ENCODE results near the gene SIX1.

DNA sequence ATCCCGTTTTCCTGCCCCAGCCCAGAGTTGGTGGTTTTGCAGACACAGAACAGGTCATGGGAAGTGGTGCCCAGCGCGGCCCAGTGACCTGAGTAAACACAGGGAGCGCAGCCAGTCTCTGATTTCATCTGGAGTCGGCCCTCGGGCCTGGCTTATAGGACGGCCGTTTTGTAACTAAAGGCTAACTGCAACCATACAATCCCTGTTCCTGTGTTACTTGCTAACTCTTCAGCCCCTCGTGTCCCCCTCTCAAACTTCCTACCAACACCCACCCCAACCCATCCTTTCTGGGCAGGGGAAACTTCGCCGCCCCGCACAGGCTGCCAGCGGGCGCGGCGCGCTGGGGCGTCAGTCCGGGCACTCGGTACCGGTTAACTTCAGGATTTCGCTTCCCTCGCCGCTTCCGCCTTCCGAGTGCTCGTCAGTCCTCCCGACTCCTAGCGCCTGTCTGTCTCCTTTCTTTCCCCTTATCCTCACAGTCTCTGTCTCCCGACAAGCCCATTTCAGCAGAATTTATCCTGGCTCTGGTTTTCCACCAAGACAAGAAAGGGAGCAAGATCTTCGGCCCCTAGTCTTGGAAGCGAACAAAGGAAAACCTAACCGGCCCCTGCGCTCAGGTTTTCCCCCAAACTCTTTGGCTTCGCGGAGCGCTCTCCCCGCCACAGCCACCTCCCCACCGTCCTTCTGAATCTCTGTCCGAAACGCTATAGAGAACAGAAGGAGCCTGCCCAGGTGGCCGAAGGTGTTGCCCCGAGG lies 2.0 kb downstream of the SIX1 start:
- TF ChIP-seq, protein P1, sequence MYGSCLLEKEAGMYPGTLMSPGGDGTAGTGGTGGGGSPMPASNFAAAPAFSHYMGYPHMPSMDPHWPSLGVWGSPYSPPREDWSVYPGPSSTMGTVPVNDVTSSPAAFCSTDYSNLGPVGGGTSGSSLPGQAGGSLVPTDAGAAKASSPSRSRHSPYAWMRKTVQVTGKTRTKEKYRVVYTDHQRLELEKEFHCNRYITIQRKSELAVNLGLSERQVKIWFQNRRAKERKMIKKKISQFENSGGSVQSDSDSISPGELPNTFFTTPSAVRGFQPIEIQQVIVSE (CRISPR knock-in tag; IDR thresholded peaks at IDR 0.05; ENCODE audit: borderline replicate concordance) = no peak
- TF ChIP-seq, protein P2, sequence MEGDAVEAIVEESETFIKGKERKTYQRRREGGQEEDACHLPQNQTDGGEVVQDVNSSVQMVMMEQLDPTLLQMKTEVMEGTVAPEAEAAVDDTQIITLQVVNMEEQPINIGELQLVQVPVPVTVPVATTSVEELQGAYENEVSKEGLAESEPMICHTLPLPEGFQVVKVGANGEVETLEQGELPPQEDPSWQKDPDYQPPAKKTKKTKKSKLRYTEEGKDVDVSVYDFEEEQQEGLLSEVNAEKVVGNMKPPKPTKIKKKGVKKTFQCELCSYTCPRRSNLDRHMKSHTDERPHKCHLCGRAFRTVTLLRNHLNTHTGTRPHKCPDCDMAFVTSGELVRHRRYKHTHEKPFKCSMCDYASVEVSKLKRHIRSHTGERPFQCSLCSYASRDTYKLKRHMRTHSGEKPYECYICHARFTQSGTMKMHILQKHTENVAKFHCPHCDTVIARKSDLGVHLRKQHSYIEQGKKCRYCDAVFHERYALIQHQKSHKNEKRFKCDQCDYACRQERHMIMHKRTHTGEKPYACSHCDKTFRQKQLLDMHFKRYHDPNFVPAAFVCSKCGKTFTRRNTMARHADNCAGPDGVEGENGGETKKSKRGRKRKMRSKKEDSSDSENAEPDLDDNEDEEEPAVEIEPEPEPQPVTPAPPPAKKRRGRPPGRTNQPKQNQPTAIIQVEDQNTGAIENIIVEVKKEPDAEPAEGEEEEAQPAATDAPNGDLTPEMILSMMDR (IDR thresholded peaks at IDR 0.05) = no peak
- TF ChIP-seq ZNF263 (CRISPR knock-in tag; IDR thresholded peaks at IDR 0.05; ENCODE audit: low read depth) = peak; percentile 83; the same call in 1 of the 2 replicates
- TF ChIP-seq JUN (CRISPR knock-in tag; IDR thresholded peaks at IDR 0.05) = no peak
- TF ChIP-seq NR1H2 (CRISPR knock-in tag; IDR thresholded peaks at IDR 0.05) = no peak
- TF ChIP-seq, protein P3, sequence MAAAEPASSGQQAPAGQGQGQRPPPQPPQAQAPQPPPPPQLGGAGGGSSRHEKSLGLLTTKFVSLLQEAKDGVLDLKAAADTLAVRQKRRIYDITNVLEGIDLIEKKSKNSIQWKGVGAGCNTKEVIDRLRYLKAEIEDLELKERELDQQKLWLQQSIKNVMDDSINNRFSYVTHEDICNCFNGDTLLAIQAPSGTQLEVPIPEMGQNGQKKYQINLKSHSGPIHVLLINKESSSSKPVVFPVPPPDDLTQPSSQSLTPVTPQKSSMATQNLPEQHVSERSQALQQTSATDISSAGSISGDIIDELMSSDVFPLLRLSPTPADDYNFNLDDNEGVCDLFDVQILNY (CRISPR knock-in tag; IDR thresholded peaks at IDR 0.05) = no peak
- TF ChIP-seq, protein P4, sequence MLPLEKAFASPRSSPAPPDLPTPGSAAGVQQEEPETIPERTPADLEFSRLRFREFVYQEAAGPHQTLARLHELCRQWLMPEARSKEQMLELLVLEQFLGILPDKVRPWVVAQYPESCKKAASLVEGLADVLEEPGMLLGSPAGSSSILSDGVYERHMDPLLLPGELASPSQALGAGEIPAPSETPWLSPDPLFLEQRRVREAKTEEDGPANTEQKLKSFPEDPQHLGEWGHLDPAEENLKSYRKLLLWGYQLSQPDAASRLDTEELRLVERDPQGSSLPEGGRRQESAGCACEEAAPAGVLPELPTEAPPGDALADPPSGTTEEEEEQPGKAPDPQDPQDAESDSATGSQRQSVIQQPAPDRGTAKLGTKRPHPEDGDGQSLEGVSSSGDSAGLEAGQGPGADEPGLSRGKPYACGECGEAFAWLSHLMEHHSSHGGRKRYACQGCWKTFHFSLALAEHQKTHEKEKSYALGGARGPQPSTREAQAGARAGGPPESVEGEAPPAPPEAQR (CRISPR knock-in tag; IDR thresholded peaks at IDR 0.05) = no peak

All from WTC11 (cell line).